RPMI8226 (cell line): Measurements from ENCODE around the gene KNDC1.
"Not testable (repeated sequence)": the region's sequence is repeated elsewhere in the genome, so short reads cannot be mapped to it uniquely, and the experiment has no call there.

Experiments
- DNase-seq: peaks from one replicate; pipeline ENCODE4 v3.0.0-alpha.2; 2015

Gene KNDC1

GRCh38 chr10:133209117-133209516 lies 49.1 kb downstream of the KNDC1 start:
- no peak for DNase-seq

DNA sequence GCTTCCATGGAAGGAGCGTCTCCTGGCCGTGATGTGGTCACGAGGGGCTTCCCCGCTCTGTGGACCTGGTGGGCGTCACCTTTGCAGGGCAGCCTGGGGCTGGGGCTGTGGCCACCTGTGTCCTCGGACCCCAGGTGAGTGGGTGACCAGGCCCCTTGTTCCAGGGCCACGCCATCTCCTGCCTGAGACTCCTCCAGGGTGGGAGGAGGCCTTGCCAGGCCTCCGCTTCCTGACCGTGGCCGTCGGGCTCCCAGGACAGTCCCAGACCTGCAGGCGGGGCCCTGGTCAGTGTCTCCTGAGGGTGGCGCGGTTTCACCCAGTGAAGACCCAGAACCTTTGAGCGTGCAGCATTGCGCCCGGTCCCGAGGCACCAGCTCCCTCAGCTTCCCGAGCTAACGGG lies 49.6 kb downstream of the KNDC1 start:
- DNase-seq: no peak

DNA sequence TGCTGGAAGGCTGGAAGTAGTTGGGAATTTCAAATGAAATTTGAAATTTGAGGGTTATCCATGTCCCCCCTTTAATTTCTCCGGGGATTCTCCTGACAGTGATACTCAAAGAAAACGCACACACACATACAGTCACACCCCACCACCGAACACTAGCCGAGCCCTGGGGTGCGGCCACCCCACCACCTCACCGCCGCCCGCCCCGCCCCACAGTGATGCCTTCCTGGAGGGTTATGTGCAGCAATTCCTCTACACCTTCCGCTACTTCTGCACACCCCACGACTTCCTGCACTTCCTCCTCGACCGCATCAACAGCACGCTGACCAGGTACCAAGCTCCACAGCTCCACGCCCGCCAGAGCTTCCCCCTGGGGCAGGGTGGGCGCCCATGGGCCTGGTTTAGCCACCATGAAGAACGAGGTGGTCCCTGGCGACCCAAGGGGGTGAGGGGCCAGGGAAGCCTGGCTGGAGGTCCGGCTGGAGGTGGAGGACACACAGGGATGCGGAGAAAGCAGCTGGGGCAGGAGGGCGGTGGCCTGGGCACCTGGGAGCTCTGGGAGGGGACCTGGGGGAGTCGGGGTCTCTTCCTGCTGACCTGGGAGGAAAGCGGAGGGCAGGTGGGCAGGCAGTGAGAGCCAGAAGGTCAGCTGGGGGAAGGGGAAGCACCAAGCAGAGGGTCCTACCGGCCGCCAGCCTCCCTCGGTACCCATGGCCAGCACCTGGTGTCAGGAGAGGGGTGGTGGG lies 50.5 kb downstream of the KNDC1 start:
- DNase-seq: no peak

DNA sequence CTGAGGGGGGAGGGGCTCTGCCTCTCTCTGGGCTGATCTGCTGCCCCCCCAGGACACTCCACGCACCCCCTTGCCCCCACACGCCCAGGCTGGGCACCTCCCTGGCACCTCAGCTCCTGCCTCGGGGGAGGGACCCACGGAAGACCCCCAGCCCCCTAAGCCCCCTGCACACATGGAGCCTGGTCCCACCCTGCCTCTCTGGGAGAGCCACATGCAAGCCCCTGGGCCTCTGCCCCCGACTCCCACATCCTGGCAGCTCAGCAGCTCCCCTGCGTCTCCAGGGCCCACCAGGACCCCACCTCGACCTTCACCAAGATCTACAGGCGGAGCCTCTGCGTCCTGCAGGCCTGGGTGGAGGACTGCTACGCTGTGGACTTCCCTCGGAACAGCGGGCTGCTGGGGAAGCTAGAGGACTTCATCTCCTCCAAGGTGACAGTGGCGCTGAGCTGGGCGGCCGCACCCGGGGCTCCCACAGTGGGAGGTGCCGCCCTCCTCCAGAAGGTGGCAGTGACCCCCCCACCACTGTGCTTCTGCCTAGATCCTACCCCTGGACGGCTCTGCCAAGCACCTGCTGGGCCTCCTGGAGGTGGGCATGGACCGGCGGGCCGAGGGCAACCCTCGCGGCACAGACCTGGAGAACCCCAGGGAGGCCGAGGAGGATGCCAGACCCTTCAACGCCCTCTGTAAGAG lies 51.3 kb downstream of the KNDC1 start:
- DNase-seq: no peak

GRCh38 chr10:133211959-133212852 lies 52.2 kb downstream of the KNDC1 start:
- DNase-seq: peak; percentile 18

DNA sequence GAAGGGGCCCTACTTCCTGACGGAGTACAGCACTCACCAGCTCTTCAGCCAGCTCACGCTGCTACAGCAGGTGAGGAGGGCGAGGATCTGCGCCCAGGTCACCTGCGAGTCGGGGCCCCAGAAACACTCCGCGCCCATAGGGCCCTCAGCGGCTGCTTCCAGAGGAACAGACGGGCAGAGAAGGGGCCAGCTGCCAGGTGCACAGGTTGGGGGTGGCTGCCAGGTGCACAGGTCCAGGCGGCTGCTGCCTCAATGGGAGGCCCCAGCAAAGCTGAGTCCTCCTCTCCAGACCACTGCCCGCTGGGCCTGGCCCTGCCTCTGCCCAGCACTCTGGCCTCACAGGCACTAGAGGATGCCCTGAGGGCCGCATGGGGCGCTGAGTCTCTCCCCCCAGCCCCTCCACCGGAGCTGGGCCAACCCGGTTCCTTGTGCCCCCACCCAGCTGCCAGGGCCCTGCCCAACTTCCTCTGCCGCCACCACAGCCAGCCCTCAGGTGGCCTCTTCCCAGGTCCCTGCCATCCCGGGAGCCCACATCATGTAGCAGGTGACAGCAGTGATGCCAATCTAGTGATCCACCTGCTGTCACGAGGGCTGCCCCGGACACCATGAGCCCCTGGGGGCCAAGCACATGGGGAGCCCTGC lies 53.0 kb downstream of the KNDC1 start:
- DNase-seq: peak; percentile 73

DNA sequence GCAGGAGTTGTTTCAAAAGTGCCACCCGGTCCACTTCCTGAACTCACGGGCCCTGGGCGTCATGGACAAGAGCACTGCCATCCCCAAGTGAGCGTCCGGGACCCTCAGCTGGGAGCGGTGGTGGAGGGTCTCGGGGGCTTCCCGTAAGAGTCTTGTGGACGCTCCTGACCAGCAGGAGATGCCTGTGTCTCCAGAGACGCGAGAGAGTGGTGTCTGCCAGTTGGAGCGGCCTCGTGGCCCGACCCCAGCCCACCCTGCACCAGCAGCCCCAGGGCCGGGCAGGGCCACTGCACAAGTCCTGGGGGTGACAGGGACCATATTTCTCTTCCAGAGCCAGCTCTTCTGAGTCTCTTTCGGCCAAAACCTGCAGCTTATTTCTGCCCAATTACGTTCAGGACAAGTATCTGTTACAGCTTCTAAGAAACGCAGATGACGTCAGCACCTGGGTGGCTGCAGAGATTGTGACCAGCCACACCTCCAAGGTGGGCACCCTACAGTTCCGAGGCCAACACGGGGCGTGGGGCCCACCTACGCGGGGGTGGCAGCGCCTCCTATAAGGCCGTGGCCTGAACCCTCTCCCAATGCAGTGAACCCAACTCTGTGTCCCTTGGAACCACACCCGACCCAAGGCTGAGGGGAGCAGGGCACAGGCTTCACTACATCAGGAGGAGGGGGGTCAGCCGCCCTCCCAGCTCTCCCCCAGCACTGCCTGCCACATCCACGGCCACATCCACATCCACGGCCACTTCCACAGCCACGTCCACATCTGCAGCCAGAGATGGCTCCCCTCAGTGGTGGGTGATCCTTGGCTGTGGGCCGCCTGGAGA lies 53.8 kb downstream of the KNDC1 start:
- no peak for DNase-seq

- no peak for DNase-seq
These were observed 54.7 kb downstream of the KNDC1 start for GRCh38 chr10:133214468-133215410.

- DNase-seq: no peak
These were observed 55.6 kb downstream of the KNDC1 start for GRCh38 chr10:133215586-133215985.

DNA sequence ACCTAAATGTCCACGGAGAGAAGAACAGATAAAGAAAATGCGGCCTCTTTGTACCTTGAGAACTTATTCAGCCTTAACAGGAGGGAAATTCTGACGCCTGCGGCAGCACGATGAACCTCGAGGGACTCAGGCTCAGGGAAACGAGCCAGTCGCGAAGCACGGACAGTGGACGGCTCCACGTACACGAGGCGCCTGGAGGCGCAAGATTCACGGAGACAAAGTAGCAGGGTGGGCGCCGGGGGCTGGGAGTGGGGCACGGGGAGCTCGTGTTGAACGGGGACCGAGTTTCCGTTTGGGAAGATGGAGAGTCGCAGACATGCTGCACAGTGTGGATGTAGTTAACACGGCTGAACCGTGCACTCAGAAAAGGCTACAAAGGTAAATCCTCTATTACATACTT lies 56.8 kb downstream of the KNDC1 start:
- no peak for DNase-seq

- DNase-seq: no peak
These were observed 58.0 kb downstream of the KNDC1 start for GRCh38 chr10:133217800-133218589.

DNA sequence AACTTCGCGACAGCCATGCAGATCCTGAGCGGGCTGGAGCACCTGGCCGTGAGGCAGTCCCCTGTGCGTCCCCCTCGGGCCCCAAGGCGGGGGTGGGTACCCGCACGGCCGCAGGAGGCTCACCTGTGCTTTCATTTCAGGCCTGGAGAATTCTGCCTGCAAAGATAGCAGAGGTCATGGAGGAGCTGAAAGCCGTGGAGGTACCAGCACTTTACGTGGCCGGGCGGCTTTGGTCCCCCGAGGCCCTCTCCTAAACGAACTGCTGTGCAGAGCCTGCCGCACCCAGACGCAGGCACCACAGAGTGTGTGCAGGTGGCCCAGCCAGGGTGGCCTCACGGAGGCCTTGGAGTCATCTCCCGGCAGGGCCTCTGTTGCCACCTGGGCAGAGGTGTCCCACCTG lies 58.9 kb downstream of the KNDC1 start:
- peak; percentile 69 for DNase-seq

DNA sequence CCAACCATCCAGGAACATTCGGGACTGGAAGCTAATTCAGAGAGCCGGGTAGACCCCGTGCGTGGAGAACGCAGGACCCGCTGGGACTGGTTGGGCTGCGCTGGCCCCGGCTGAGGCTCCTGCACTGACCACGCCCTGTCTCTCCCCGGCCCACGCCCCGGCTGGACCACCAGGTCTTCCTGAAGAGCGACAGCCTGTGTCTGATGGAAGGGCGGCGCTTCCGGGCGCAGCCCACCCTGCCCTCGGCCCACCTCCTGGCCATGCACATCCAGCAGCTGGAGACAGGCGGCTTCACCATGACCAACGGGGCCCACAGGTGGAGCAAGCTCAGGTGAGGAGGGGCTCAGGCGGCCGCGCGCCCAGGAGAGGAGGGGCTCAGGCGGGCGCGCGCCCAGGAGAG lies 59.8 kb downstream of the KNDC1 start:
- DNase-seq: no peak

- no peak for DNase-seq
These were observed 61.3 kb downstream of the KNDC1 start for GRCh38 chr10:133221331-133221730.

DNA sequence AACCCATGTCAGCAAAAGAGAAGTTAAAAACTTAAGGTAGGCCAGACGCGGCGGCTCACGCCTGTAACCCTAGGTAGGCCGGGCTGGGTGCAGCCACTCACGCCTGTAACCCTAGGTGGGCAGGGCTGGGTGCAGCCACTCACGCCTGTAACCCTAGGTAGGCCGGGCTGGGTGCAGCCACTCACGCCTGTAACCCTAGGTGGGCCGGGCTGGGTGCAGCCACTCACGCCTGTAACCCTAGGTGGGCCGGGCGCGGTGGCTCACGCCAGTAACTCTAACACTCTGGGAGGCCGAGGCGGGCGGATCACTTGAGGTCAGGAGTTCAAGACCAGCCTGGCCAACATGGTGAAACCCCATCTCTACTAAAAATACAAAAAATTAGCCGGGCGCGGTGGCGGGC lies 61.7 kb downstream of the KNDC1 start:
- DNase-seq: not testable (repeated sequence)

DNA sequence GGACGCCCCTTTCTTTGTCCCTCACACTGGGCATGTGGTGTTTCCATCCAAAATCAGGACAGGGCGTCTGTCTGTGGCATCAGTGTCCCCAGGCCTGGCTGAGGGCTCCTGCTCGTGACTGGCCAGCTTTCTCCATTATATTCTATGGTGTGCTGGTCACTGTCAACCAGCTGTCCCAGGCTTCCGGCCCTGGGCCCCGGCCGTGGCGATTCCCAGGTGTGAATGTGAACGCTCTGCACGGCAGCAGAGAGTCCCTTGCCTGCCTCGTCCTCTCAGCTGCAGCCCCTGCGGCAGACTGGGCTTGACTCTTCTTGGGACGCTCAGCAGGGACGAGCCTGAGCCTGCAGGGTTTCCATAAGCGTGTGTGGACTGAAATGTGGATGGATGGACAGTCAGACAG lies 64.1 kb downstream of the KNDC1 start:
- no peak for DNase-seq

DNA sequence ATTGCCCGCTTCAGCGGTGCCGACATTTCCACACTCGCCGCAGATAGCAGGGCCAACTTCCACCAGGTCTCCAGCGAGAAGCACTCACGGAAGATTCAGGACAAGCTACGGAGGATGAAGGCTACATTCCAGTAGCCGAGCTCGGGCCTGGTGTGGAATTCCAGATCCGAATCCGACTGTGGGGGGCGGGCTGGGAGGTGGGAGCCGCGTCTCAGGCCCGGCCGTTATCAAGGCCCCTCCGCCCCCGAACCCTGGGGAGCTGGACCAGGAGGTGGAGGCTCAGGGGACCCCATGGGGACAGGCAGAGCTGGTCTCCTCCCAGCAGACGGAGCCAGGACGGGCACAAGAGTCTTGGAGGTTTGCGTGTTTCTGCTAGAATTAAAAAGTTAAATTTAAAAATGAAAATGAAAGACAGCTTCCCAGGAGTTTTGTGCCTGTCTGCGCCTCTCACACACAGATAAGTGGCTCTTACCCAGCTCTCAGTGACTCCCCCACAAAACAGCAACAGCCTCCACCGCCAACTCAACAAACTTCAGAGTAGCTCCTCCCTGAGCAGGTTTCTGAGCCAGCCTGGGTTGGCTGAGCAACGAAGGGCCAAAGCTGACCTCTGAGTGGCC lies 64.8 kb downstream of the KNDC1 start:
- no peak for DNase-seq

- no peak for DNase-seq
These were observed 65.7 kb downstream of the KNDC1 start for GRCh38 chr10:133225707-133226191.

DNA sequence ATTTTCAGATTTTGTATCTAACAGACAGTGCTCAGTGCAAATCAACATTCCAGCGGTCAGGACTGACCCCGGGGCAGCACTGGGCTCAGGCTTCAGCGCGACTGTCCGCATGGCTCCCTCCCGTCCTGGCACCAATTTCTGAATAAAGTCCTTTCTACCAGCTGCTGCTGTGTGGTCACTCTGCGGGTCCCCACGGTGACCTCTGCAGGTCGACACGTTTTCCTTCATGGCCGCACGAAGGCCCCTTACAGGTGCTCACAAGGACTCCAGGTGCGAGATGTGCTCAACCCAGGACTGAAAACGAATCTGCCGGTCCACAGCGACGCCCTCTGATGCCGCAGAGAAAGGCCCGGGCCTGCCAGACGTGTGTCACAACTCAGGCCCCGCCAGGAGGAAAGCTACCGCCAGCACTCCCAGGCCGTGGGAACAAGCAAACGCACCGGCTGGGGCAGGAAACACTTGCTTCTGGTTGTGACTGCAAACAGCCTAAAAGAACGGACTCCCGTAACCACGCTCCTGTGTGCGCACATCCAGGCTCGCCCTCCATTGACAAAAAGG lies 66.3 kb downstream of the KNDC1 start:
- no peak for DNase-seq
